Midbrain (tissue), 1 donor: ENCODE measurements around the gene FAM177B.
"Not testable (repeated sequence)": the region's sequence is repeated elsewhere in the genome, so short reads cannot be mapped to it uniquely, and the experiment has no call there.

Source experiments
- DNase-seq: peaks from one replicate; lab custom pipeline; 2025; lab: John Stamatoyannopoulos, UW

FAM177B gene

GRCh38 chr1:222739929-222740328 is 2.9 kb downstream of the FAM177B start:
- DNase-seq: no peak

GRCh38 chr1:222741630-222742457 is 4.8 kb downstream of the FAM177B start:
- DNase-seq: not testable (repeated sequence)

- DNase-seq: no peak
Observed at GRCh38 chr1:222749927-222750326, 12.9 kb downstream of the FAM177B start.

GRCh38 chr1:222750651-222751050 is 13.6 kb downstream of the FAM177B start:
- DNase-seq: no peak

- DNase-seq: no peak
Observed at GRCh38 chr1:222751255-222751654, 14.3 kb downstream of the FAM177B start.

GRCh38 chr1:222754366-222755139 is 17.6 kb downstream of the FAM177B start:
- DNase-seq: peak; percentile 24

- no peak for DNase-seq
Observed at GRCh38 chr1:222757646-222758268, 20.8 kb downstream of the FAM177B start.

GRCh38 chr1:222759451-222760035 is 22.5 kb downstream of the FAM177B start:
- DNase-seq: no peak

GRCh38 chr1:222761083-222761482 is 24.1 kb downstream of the FAM177B start:
- no peak for DNase-seq

- not testable (repeated sequence) for DNase-seq
Observed at GRCh38 chr1:222762178-222762577, 25.2 kb downstream of the FAM177B start.

GRCh38 chr1:222767152-222767571 is 30.2 kb downstream of the FAM177B start:
- DNase-seq: no peak

- no peak for DNase-seq
Observed at GRCh38 chr1:222768592-222768991, 31.6 kb downstream of the FAM177B start.

GRCh38 chr1:222769181-222769580 is 32.2 kb downstream of the FAM177B start:
- DNase-seq: no peak

GRCh38 chr1:222769971-222770620 is 33.1 kb downstream of the FAM177B start:
- no peak for DNase-seq

GRCh38 chr1:222772996-222773379 is 36.0 kb downstream of the FAM177B start:
- DNase-seq: no peak

- DNase-seq: no peak
Observed at GRCh38 chr1:222777463-222777862, 40.5 kb downstream of the FAM177B start.

GRCh38 chr1:222777977-222778376 is 41.0 kb downstream of the FAM177B start:
- no peak for DNase-seq

- no peak for DNase-seq
Observed at GRCh38 chr1:222781251-222781650, 44.2 kb downstream of the FAM177B start.

GRCh38 chr1:222783051-222783450 is 46.0 kb downstream of the FAM177B start:
- no peak for DNase-seq

GRCh38 chr1:222784371-222784770 is 47.4 kb downstream of the FAM177B start:
- peak; percentile 27 for DNase-seq

- no peak for DNase-seq
Observed at GRCh38 chr1:222784916-222785315, 47.9 kb downstream of the FAM177B start.

GRCh38 chr1:222785529-222785928 is 48.5 kb downstream of the FAM177B start:
- peak; percentile 7 for DNase-seq
